ENCODE measurements around the gene DEF6.

DEF6 gene, protein sequence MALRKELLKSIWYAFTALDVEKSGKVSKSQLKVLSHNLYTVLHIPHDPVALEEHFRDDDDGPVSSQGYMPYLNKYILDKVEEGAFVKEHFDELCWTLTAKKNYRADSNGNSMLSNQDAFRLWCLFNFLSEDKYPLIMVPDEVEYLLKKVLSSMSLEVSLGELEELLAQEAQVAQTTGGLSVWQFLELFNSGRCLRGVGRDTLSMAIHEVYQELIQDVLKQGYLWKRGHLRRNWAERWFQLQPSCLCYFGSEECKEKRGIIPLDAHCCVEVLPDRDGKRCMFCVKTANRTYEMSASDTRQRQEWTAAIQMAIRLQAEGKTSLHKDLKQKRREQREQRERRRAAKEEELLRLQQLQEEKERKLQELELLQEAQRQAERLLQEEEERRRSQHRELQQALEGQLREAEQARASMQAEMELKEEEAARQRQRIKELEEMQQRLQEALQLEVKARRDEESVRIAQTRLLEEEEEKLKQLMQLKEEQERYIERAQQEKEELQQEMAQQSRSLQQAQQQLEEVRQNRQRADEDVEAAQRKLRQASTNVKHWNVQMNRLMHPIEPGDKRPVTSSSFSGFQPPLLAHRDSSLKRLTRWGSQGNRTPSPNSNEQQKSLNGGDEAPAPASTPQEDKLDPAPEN

DNA sequence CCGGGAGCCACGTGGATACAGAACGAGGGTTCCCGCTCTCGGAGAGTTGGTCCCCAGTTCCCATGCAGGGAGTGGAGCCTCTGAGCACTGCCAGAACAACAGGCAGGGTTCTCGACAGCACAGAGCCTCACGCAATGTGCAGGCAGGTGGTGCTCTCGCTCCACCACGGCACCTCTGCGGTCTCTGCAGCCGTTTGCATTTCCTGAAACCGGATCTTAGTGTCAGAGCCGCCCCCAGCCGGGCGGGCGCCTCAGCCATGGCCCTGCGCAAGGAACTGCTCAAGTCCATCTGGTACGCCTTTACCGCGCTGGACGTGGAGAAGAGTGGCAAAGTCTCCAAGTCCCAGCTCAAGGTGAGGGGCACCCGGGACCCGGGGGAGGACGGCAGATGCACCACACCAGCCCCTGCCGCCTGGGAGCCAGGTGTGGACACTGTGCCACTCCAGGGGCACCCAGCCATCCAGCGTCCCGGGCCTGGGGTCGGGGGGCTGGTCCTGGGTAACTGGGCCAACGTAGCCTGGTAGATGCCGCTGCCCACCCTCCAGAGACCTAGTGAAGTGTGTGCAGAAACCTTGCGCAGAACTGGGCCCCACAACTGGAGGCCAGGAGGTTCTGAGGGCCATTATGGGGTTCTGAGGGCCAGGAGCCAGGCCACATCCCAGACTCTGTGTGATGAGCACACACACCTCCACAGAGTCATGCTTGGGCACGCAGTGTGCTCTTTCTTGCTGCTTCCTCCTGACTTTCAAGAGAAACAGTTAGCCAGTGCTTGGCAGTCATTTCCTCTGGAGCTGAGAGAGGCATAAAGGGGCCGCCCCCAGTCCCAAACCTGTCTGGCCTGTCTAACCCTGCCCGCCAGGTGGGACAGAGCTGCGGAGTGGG, at the start of gene DEF6:
DEF6 (plus strand) TSS at position 218 of the 881 bp plus-strand sequence; CDS start at position 257, 39 bp downstream.
- peak; percentile 46 for DNase-seq (ENCODE audit: low spot score)

DNA sequence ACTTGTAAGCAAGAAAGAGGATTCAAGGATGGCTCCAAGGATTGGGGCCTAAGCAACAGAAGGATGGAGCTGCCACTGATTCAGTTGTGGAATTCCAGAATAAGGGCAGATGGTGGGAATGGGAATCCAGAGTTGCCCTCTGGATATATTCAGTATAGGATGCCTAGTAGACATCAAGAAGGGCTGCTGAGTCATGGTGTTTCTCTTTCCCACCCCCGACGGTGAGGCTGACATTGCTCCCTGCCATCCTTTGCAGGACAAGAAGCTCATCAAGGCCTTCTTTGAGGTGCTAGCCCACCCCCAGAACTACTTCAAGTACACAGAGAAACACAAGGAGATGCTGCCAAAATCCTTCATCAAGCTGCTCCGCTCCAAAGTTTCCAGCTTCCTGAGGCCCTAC, 49.3 kb upstream of the DEF6 start:
- no peak for DNase-seq (ENCODE audit: low spot score)

DNA sequence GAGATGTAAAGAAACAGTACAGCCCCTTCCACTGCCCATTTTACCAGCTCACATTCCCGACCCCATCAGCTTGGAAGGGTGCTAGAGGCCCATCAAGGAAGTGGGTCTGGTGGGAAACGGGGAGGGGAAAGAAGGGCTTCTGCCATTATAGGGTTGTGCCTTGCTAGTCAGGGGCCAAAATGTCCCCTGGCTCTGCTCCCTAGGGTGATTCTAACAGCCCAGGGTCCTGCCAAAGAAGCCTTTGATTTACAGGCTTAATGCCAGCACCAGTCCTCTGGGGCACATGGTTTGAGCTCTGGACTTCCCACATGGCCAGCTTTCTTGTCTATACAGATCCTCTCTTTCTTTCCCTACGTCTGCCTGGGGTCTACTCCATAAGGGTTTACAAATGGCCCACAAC, 48.7 kb upstream of the DEF6 start:
- DNase-seq (ENCODE audit: low spot score) = peak; percentile 18

DNA sequence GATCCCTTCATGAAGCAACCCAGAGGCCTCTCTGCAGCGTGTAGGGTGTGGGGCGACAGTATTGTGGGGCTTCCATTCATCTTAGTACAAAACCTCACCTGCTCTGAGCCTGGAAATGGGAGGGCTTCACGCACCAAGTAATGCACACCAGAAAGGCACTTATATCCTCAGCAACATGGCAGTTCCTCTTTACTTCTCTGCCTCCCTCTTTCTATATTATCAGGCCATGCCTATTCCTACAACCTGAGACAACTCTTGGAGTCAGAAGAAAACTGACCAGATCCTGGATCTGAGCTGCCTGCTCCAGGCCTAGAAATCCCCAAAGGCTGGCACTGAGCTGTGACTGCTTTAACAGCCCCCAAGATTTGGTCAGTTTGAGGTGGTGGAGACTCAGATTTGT, 45.7 kb upstream of the DEF6 start:
- no peak for DNase-seq (ENCODE audit: low spot score)

DNA sequence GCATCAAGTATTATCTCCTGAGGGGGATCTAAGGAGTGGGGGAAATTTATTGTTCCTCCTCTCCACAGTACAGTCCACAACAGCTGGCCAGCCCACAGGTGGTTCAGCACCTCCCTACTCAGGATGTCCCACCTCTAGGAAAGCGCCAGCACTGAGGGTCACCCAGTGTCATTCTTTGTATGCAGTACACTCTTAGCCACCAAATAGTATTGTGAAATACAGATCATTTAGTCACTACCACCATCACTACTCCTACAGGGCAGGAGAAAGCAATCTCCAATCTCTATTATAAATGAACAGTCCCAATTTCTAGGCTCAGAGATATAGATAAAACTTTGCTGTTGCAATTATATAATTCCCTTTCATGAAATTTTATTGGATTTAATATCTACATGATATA, 44.4 kb upstream of the DEF6 start:
- no peak for DNase-seq (ENCODE audit: low spot score)

DNA sequence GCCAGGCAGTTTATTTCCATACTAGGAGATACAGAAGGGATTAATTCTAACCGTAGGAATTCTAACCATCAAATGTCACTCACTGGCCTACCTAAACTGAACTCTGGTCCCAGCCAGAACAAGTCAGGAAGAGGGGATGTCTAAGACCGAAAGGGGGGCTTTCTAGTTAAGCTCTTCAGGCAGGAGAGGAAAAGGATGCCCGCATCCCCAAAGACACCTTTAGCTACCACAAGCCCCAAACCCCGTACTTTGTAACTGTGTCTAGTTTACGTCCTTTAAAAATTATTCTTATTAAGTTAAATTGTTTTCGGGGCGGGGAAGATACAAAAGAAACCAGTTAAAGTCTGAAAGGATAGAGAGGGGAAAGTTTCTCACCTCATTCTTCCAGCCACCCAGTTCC, 39.3 kb upstream of the DEF6 start:
- no peak for DNase-seq (ENCODE audit: low spot score)

DNA sequence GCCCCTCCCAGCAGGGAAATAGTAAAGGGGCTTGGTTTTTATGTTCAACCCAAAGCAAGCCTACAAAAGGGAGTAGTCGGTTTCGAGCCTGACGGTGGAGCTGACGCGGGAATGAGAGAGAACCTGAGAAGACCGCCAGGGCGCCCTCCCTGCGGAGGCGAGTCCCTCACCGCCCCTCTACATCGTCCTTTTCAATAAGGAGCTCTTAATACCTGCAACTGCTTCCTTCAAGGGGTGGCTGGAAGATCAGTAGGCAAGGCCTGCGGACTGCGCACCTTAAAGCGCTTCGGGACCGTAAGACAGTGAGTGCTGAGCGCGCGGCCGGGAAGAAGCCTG, 38.8 kb upstream of the DEF6 start:
- no peak for DNase-seq (ENCODE audit: low spot score)

DNA sequence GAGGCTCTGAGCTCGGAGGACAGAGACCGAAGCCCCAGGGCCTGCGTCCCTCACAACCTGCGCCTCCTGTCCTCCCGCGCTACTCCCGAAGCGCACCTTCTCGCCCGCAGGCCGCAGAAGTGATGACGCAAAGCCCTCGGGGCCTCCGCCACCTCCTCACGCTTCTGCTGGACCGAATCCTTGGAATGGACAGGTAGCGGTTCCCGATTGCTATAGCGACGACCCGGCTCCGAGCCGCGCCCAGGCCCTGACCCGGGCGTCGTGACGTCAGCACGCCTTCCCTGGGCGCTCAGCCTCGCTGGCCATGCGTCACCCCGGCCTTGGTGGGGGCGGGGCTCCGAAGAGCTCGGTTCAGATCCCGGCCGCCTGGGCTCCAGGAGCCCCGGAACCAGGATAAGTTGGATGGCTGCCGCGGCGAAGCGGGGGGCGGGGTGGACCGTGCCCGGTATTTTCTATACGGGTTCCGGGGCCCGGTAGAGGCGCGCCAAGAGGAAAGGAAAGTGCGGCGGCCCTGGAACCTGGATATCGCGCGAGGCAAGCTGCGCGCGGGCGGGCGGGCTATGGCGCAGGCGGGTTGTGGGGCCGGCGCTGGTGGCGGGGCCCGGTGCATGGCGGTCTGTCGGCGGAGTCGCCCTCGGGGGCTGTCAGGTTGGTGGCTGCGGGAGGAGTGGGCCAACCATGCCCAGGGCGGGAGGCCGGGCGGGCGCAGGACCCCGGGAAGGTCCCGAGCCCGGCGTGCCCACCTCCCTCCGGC, 38.2 kb upstream of the DEF6 start, which contains the start of gene ZNF76:
ZNF76 (plus strand) TSS at position 542 of the 754 bp plus-strand sequence. CDS start 21,417 bp downstream, outside the sequence.
- DNase-seq (ENCODE audit: low spot score) = peak; percentile 98

DNA sequence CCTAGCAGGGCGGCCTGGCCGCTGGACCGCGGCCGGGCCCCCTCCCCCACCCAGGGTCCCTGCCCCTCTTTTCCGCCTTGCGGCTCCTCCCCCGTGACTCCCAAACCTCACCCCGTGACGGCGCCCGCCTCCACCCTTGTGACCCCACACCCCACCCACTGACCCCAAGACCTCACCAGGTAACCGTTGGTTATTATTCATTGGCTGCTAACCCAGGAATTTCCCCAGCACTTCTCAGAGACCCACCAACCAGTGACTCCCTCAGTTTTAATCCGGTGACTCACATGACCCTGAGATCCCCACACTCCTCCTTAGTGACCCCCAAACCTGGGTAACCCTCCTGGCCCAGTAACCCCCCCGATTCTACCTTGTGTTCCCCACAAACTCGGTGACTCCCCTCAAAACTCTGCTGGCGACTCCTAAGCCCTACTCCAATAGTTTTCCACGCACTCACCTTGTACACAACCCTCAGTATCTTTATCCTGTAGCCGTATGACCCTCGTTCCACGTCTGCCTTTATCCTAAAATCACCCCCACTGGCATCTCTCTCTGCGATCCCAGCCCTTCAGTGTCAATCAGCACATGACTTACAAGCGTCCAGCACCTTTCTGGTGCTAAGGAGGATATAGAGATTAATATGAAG, 37.5 kb upstream of the DEF6 start:
- no peak for DNase-seq (ENCODE audit: low spot score)

DNA sequence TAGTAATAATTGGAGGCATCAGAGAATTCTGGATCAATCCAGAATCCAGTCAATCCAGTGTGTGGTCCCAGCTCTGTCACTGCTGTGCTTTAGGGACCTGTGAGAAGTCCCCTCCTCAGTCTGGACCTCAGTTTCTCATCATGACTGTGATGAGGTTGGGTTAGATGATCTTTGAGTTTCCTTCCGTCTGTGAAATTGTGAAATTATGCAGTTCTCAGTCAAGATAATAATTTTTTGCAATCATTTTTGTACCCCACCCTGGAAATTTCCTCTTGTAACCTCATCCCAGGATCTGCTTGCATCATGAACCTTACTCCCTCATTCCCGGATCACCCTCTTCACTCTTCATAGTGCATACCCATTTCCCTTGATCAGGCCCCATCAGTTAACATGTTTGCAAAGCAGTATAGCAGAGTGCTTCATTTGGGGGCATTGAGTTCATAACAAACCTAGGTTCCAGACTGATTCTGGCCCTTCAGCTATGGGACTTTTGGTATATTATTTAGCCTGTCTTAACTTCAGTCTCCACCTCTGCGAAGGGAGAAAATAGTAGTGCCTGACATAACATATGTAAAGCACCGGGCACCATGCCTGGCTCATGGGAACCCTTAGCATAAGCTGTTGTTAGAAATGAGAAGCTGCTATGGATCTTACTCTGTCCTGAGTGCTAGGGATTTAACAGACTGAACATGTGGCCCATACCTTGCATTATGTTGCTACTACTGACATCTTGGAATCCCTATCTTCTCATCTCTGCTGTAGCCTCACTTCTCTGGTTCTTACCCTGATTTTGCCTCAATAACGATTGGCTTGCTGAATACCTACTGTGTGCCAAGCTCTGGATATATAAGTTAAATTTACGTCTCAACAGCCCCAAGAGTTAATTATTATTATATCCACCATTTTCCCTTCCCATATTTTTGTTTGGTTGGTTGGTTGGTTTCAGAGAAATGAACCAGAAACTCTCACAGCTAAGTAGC, 36.7 kb upstream of the DEF6 start:
- DNase-seq (ENCODE audit: low spot score) = no peak

DNA sequence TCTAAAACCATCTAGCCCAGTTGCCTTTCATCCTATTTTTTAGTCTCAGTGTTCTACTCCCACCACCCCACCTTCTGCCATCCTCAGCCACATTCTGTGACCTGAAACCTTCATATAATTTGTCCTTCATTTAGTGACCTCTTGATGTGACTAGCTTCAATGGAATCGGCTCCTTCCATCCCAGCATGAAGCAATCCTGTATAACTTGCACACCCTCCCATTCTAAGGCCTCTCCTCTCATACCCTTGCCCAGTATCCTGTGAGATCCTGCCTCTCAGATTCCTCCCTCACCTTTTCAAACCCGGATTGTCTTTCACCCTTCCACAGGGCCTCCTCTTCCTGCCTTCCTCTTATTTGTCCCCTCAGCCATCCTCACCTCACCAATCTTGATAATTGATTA, 35.0 kb upstream of the DEF6 start:
- no peak for DNase-seq (ENCODE audit: low spot score)

DNA sequence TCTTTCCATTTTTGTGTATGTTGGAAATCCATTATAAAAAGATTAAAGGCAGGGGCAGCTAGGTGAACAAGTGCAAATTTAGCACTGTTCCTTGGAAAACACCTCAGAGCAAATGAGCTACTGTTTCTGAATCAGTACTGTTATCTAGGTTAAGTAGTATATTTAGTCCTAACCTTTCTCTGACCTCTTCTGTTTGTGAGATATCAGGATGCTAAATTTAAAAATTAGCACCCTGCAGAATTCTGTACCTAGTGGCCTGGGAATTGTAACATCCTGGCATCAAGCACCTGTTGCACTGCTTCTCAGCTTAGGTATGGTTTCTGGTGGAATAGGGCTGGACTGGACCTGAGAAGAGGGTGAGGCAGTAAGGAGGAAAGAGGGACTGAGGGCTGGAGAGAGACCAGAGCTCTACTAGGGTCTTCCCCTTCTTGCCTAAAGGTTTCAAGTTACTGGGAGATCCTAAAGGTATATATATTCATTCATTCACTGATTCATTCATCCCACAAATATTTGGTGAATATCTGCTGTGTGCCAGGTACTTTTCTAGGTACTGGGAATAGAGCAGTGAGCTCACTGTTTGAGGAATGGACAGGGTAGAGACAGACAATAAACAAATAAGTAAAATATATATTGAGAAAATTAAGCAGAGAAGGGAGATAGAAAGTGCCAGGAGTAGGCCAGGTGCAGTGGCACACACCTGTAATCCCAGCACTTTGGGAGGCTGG, 32.9 kb upstream of the DEF6 start:
- no peak for DNase-seq (ENCODE audit: low spot score)

DNA sequence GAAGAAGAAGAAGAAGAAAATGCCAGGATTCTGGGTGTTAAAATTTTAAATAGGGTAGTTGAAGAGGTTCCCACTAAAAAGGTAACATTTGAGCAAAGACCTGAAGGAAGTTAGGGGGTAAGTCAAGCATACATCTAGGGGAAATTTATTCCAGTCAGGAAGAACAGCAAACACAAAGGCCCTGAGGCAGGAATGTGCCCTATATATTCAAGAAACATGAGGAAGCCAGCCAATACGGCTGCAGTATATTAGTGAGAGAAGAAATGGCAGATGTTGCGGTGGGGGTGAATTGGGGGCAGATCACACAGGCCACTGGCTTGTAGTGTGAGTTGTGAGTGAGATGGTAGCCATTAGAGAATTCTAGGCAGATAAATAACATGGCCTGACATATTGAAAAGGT, 32.1 kb upstream of the DEF6 start:
- DNase-seq (ENCODE audit: low spot score) = no peak

DNA sequence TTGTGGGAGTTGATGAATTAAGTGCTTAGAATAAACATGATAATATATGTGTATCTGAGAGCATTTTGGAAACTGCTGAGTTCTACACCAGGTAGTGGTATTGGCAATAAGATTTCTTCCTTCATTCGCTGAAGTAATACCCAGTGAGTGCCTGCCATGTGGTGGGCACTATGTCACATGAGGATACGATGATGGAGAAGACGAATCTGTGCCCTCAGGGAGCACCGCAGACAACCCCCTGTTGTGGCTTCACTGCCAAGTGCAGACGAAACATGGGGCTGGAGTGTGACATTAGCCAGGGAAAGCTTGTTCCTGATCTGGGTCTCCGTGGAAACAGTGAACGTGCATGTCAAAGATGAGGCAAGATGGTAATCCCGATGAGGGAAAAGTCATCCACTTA, 30.2 kb upstream of the DEF6 start:
- no peak for DNase-seq (ENCODE audit: low spot score)

DNA sequence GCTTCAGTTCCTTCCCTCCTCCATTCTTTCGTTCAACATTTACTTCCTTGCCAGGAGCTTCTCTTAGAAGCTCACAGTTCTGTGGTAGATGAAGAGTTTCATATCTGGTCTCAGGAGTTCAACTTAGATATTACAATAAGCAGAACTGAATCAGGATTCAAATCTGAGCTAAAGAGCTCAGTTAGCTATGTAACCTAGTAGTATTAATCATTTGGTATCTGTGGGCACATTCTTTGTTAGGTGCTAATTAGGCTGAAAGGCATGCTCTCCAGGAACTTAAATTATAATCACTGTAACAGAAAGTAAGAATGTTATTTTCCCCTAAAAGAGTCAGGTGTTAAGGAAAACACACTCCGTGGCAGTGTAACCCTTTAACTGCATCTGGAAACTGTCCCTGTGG, 29.7 kb upstream of the DEF6 start:
- DNase-seq (ENCODE audit: low spot score) = no peak

DNA sequence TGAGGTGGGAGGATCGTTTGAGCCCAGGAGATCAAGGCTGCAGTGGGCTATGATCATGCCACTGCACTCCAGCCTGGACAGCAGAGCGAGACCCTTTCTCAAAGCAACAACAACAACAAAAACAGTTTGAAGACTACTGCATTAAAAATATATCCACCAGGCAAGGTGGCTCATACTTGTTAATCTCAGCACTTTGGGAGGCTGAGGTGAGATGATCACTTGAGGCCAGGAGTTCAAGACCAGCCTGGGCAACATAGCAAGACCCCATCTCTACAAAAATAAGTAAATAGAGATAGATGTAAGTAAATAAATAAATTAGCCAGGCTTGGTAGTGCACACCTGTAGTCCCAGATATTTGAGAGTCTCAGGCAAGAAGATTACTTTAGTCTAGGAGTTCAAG, 25.6 kb upstream of the DEF6 start:
- DNase-seq (ENCODE audit: low spot score) = no peak

DNA sequence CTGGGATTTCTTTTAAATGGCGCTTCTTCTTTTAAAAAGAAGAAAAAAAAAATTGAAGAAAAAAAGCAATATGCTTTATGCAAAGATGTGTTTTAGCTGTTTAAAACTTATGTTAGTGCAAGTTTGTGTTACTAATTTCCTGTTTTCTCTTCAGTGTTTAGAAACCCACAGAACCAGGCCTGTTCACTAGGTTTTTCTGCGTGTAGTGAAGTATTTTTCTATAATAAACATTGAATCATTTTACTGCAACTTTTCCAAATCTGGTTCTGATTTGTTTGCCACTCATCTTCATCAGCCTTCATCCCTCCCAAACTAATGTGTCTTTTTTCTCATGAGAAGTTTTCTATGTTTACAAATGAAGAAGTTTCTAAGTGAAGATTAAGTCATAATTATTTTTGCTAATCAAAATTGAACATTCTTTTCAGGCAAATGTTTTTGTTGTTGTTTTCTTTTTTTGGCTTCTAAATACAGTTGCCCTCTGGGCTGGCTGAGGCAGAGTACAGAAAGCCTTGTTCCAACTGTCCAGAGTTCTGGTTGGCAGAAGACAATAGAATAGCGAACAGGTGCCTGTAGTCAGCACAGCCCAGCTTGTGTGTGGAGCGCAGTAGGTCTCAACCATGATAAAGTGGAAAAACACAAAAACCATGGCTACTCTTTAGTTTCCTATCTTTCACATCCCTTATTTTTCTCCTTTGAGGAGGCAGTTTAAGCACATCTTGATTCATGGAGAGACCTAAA, 23.6 kb upstream of the DEF6 start:
- no peak for DNase-seq (ENCODE audit: low spot score)

DNA sequence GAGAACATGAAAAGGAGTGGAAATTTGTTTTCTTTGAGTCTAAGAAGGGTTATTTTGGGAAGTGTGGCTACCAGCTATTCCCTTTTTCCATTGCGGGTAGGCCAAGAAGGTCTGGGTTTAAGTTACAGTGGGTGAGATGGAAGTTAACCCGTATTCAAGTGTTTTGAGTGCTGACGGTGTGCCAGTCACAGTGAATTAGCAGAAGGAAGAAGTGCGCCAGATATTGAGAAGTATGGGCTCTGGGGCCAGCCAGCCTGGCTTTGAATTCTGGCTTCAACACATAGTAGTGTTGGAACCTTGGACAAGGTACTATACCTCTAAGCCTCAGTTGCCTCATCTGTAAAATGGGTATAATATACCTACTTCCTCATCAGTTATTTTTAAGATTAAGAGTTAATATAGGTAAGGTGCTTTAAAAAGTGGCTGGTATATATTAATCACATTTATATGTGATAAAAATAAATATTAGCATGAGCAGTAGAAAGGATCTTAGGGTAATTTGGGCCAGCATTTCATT, 21.8 kb upstream of the DEF6 start:
- no peak for DNase-seq (ENCODE audit: low spot score)

DNA sequence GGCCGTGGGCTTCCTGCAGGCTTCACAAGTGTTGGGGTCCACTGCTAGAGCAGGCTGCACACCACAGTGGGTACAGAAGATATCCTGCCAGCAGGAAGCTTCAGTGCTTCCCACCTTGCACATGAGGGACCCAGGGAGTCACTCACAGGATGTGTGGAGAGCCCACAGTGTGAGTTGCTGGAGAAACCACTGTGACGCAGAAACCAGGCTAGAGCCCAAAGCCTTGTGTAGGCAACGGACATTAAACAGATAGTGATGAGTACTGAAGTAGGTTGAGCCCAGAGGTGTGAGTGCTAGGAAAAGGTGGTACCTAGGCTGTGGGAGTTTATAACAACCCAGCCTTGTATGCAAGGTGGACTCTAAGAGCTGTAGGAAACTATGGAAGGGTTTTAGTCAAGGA, 18.9 kb upstream of the DEF6 start:
- DNase-seq (ENCODE audit: low spot score) = no peak
